Osteoblast (primary cell): ENCODE measurements around the gene PALM. TPM values are rescaled to one million over a fixed set of nuclear protein-coding genes. Genes with fewer than 3 reads are reported as not detected.

Experiments used
- DNase-seq: peaks from one replicate; pipeline ENCODE4 v3.0.0; 2011; ENCODE audit warnings: low spot score, mixed read lengths; ENCODE audit not compliant: insufficient read length; ENCODE audit errors: missing footprints
- H2AFZ ChIP-seq: 2 replicates; pipeline ENCODE4 v1.6.0; 2011; ENCODE audit warnings: mild to moderate bottlenecking, low read length
- H3K27ac ChIP-seq: 2 replicates; pipeline ENCODE4 v1.5.1; 2011; ENCODE audit warnings: mild to moderate bottlenecking, low read depth, low read length, moderate library complexity
- H3K27me3 ChIP-seq: 2 replicates; pipeline ENCODE4 v1.6.0; 2012; ENCODE audit warnings: mild to moderate bottlenecking, control low read depth, inconsistent platforms, low read length, moderate library complexity; ENCODE audit not compliant: insufficient read depth
- H3K36me3 ChIP-seq: 2 replicates; pipeline ENCODE4 v1.5.1; 2011; ENCODE audit warnings: mild to moderate bottlenecking, low read length, control low read depth, moderate library complexity; ENCODE audit not compliant: insufficient read depth
- H3K4me1 ChIP-seq: 2 replicates; pipeline ENCODE4 v1.5.1; 2011; ENCODE audit warnings: mild to moderate bottlenecking, low read length, control low read depth, moderate library complexity; ENCODE audit not compliant: insufficient read depth
- H3K4me2 ChIP-seq: 2 replicates; pipeline ENCODE4 v1.6.0; 2011; ENCODE audit warnings: mild to moderate bottlenecking, low read length; ENCODE audit not compliant: insufficient read depth
- H3K4me3 ChIP-seq: fragments of 200-600 bp; sonication (generic); 3 replicates; pipeline ENCODE4 v1.5.1; 2012; ENCODE audit warnings: mild to moderate bottlenecking, low read length, inconsistent platforms; ENCODE audit not compliant: insufficient read depth
- H3K79me2 ChIP-seq: 2 replicates; pipeline ENCODE4 v1.6.0; 2012; ENCODE audit warnings: mild to moderate bottlenecking, low read length, control low read depth, inconsistent platforms; ENCODE audit not compliant: insufficient read depth
- H3K9me3 ChIP-seq: 2 replicates; pipeline ENCODE4 v1.5.1; 2011; ENCODE audit warnings: low read depth, low read length, control low read depth
- H4K20me1 ChIP-seq: 2 replicates; pipeline ENCODE4 v1.6.0; 2012; ENCODE audit warnings: mild to moderate bottlenecking, low read length, control low read depth; ENCODE audit not compliant: insufficient read depth
- total RNA-seq: library from RNA; depleted of rRNA; stranded (reverse); fragments of >200 nt; gene quantifications from 2 replicates; pipeline ENCODE4 v1.2.3, GENCODE V29; 2012
- TF ChIP-seq, protein P1 (sequence below): IDR thresholded peaks from 2 replicates; pipeline ENCODE4 v1.5.1; 2011; ENCODE audit warnings: mild to moderate bottlenecking, low read depth, low read length, moderate library complexity; ENCODE audit errors: extremely low read depth

PALM gene
- total RNA-seq, 1 donor: 10.5 TPM

DNA sequence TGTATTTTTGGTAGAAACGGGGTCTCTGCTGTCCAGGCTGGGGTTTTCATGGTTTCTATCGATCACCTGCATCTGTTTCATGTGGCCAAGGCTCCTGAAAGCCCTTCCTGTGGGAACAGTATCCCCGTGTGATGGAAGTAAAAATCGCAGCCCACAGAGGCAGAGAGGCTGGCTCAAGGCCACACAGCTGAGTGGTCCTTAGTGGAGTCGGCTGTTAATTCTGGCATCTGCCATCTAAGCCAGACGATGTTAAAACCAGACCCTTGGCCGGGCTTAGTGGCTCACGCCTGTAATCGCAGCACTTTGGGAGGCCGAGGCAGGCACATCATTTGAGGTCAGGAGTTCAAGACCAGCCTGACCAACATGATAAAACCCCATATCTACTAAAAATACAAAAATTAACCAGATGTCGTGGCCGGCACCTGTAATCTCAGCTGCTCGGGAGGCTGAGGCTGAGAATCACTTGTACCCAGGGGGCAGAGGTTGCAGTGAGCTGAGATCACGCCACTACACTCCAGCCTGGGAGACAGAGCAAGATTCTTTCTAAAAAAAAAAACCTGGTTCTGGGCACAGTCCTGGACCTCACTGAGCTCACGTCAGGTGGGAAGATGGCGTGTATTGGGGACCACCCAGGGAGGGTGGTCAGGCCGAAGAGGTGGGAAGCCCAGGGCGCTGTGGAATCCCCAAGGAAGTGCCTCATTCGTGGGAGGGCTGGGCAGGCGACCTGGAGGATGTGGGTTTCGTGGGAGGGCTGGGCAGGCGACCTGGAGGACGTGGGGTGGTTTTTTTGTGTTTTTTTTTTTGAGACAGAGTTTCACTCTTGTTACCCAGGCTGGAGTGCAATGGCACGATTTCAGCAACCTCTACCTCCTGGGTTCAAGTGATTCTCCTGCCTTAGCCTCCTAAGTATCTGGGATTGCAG is 23.7 kb downstream of the PALM start:
- Histone ChIP-seq H3K4me1 (no peaks in the 10 kb centered on the region), H3K4me2 (no peak overlapping the region), H4K20me1 (no peaks in the 10 kb centered on the region), H2AFZ (no peak overlapping the region), H3K4me3 (no peak overlapping the region), H3K36me3 (no peaks in the 10 kb centered on the region), H3K27ac (no peak overlapping the region), H3K27me3 (no peaks in the 10 kb centered on the region), H3K9me3 (no peaks in the 10 kb centered on the region), H3K79me2 (no peaks in the 10 kb centered on the region)
- DNase-seq: no peak
- TF ChIP-seq, protein P1, sequence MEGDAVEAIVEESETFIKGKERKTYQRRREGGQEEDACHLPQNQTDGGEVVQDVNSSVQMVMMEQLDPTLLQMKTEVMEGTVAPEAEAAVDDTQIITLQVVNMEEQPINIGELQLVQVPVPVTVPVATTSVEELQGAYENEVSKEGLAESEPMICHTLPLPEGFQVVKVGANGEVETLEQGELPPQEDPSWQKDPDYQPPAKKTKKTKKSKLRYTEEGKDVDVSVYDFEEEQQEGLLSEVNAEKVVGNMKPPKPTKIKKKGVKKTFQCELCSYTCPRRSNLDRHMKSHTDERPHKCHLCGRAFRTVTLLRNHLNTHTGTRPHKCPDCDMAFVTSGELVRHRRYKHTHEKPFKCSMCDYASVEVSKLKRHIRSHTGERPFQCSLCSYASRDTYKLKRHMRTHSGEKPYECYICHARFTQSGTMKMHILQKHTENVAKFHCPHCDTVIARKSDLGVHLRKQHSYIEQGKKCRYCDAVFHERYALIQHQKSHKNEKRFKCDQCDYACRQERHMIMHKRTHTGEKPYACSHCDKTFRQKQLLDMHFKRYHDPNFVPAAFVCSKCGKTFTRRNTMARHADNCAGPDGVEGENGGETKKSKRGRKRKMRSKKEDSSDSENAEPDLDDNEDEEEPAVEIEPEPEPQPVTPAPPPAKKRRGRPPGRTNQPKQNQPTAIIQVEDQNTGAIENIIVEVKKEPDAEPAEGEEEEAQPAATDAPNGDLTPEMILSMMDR: no peak

DNA sequence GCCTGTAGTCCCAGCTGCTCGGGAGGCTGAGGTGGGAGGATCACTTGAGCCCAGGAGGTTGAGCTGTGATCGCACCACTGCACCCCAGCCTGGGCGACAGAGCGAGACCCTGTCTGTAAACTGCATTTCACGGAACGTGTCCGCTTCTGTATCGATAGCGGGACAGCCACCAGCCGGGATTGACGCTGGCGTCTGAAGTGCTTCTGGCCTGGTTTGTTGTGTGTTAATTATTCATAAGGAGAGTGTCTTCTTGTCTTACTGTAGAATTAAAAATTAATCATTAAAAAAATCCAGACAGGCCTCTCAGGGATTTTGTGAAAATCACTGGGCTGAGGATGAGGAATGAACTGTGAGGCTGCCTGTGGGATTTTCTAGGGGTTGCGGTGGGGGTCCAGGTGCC is 26.0 kb downstream of the PALM start:
- Histone ChIP-seq H3K27ac (no peak overlapping the region), H2AFZ (no peak overlapping the region), H3K79me2 (no peaks in the 10 kb centered on the region), H3K36me3 (no peaks in the 10 kb centered on the region), H3K4me3 (no peak overlapping the region), H3K4me1 (no peaks in the 10 kb centered on the region), H3K4me2 (no peak overlapping the region), H3K27me3 (no peaks in the 10 kb centered on the region), H4K20me1 (no peaks in the 10 kb centered on the region), H3K9me3 (no peaks in the 10 kb centered on the region)
- DNase-seq: no peak
- TF ChIP-seq, protein P1: no peak

DNA sequence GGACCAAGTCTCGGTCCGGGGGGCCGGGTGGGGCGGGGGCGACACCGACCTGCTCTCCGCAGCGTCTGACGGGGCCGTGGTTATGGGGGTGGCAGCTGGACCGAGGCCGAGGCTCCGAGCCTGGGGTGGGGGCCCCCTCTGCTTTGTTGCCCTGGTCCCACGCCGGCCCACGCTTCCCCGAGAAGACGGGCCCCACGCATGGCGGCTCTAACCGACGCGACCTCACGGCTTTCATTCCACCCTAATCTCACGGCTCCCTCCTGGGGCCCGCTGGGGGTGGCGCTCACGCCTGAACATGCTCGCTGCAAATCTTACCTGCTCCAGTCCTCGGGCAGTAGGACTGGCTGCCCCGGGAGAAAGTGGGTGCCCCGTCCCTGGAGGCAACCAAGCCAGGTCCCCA is 27.4 kb downstream of the PALM start:
- no peaks in the 10 kb centered on the region for H3K36me3 ChIP-seq
- H3K4me1 ChIP-seq: no peaks in the 10 kb centered on the region
- no peak overlapping the region for H3K4me2 ChIP-seq
- no peak for DNase-seq
- H3K79me2 ChIP-seq: no peaks in the 10 kb centered on the region
- no peaks in the 10 kb centered on the region for H3K27me3 ChIP-seq
- no peak overlapping the region for H2AFZ ChIP-seq
- H4K20me1 ChIP-seq: no peaks in the 10 kb centered on the region
- H3K27ac ChIP-seq: no peak overlapping the region
- TF ChIP-seq, protein P1: no peak
- no peaks in the 10 kb centered on the region for H3K9me3 ChIP-seq
- no peak overlapping the region for H3K4me3 ChIP-seq

DNA sequence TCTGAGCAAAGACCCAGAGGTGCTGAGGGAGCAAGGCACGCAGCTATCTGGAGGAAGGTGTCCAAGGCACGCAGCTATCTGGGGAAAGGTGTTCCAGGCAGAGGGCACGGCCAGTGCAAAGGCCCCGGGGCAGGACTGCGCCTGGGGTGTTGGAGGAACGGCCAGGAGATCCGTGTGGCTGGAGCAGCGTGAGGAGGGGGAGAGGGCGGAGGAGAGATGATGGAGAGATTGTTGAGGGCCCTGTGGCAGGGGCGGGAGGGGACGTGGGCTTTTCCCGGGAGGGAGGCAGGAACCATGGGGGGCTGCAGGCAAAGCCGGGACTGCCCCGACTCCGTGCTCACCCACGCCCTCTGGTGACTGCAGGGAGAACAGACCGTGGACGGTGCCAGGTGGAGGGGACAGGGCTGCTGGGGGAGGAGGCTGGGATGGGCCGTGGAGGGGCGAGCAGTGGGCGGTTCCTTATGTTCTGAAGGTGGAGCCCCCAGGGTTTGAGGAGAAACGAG is 28.9 kb downstream of the PALM start:
- H2AFZ ChIP-seq: no peak overlapping the region
- no peaks in the 10 kb centered on the region for H3K4me1 ChIP-seq
- TF ChIP-seq, protein P1: peak; percentile 45
- no peaks in the 10 kb centered on the region for H3K79me2 ChIP-seq
- no peaks in the 10 kb centered on the region for H3K27me3 ChIP-seq
- H4K20me1 ChIP-seq: no peaks in the 10 kb centered on the region
- no peaks in the 10 kb centered on the region for H3K9me3 ChIP-seq
- H3K36me3 ChIP-seq: no peaks in the 10 kb centered on the region
- H3K27ac ChIP-seq: no peak overlapping the region
- no peak overlapping the region for H3K4me2 ChIP-seq
- peak; percentile 98 for DNase-seq
- no peak overlapping the region for H3K4me3 ChIP-seq
